HG03039 (cell line): ENCODE measurements around the gene MYOT.
"Not testable (repeated sequence)": the region's sequence is repeated elsewhere in the genome, so short reads cannot be mapped to it uniquely, and the experiment has no call there.

Experiments
- ATAC-seq: cut with Tn5 transposase; IDR thresholded peaks from one replicate; pipeline ENCODE4 v1.9.1; 2021; ENCODE audit warnings: mild to moderate bottlenecking, moderate library complexity; ENCODE audit not compliant: unreplicated experiment

The MYOT gene

DNA sequence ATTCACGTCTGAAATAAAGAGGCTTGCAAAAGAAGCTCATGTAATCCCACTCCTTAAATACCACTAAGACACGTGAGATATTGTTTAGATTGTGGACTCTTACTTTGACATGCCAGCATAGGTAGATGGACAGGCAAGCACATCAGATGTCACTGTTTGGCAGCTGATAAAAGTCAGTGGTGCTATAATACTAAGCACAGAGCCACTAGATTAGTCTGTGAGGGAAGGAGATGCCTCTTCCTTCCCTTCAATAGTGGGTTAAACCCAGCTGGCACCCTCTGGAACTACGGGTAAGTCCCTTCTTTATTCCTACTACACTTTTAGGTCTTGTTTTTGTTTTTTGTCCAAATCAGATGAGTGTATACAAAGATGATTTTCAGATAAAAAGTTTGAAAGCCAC lies at the start of gene MYOT:
Gene MYOT (plus strand): TSS at position 197 of the 400 bp plus-strand sequence. CDS start 2,792 bp downstream, outside the sequence.
- ATAC-seq = no peak

GRCh38 chr5:137819766-137820165 lies 47.9 kb upstream of the MYOT start:
- ATAC-seq = no peak

DNA sequence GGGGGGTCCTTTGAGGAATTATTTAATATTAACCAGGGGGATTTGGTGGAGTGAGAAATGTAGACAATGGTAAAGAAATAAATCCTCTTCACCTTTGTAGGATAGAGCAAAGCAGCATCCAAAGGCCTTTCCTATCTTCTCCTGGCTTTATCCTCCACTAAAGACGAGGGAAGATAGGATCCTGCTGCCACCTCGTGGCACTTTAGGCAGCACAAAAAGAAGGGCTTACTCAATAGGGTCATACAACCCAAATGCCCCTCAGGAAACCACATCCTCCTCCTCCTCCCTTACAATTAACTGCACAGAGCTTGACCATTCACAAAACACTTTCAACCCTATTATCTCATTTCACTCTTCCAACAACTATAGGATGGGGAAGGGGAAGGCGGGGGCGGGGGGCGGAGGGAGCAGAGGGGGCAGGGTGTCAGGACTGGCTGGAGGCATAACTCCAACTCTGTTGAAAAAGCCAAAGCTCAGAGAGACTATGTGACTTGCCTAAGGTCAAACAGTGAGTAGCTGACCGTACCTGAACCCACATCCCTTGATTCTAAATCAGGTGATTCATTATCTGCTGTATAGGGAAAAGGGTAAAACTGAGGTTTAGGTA lies 45.4 kb upstream of the MYOT start:
- no peak for ATAC-seq

- no peak for ATAC-seq
These were observed 44.7 kb upstream of the MYOT start for GRCh38 chr5:137822984-137823383.

GRCh38 chr5:137825165-137825564 lies 42.5 kb upstream of the MYOT start:
- no peak for ATAC-seq

DNA sequence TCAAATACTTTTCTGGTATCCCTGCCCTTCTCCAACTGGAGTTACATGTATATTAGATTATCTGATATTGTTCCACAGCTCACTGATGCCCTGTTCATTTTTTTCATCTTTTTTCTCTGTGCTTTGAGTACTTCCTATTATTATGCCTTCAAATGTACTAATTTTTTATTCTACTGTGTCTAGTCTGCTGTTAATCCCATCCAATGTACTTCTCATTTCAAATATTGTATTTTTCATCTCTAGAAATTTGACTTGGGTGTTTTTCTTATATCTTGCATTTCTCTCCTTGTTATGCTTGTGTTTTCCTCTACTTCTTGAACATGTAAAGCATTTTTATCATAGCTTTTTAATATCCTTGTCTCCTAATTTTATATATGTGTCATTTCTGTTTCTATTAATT lies 41.6 kb upstream of the MYOT start:
- ATAC-seq = no peak

GRCh38 chr5:137828180-137828579 lies 39.5 kb upstream of the MYOT start:
- no peak for ATAC-seq

GRCh38 chr5:137828664-137829063 lies 39.0 kb upstream of the MYOT start:
- ATAC-seq = no peak

- ATAC-seq = no peak
These were observed 36.6 kb upstream of the MYOT start for GRCh38 chr5:137831105-137831504.

DNA sequence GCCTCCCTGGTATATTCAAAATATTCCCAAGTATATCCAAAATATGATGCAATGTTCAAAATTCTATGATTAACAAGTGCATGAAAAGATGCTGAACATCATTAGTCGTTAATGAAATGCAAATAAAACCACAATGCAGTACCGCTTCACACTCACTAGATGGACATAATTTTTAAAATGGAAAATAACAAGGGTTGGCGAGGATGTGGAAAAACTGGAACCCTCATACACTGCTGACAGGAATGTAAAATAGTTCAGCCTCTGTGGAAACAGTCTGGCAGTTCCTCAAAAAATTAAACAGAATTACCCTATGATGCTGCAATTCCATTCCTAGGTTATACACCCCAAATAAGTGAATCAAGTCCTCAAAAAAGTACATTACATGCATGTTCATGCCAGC lies 36.1 kb upstream of the MYOT start:
- no peak for ATAC-seq

- no peak for ATAC-seq
These were observed 35.2 kb upstream of the MYOT start for GRCh38 chr5:137832416-137832815.

DNA sequence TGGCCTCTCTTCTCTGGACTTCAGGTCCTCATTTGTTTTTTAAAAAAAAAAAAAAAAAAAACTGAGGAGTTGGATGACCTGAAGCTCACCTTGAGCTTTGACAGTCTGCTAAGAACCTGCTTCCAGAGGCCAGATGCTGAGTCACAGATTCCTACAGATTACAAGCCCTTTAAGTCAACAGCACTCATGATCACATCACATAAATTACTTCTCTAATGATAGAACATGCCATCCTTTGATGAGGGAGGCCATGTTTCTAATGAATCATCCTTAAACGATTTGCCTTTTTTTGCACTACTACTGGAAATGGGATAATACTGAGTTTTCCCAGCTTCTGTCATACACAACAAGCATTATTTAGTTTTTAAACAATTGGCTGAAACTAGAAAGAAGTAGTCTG lies 34.2 kb upstream of the MYOT start:
- ATAC-seq = no peak

DNA sequence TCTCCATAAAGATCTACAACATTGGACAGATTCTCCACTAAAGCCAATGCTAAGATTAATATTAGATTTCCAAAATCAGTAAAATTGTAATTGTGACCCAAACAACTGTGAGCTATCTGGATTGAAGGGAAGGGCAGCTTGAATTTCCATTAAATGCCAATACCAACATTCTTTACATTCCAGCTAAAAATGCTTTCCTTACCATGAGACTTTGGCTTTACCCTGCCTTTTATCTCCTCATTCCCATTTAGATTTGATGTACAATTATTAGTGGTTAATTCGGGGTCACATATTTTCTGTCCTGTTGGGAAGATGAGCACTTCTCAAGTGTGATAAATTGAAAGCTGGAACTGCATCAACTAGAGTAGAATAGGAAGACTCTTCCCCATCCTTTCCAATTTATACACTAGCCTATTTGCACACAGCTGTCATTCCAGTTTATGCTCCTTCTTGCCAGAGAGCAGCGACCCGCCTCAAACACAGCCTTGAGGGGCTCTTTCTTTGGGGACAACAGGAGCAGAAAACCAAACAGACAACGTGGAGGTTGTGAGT lies 33.1 kb upstream of the MYOT start:
- ATAC-seq = no peak

- ATAC-seq = no peak
These were observed 31.4 kb upstream of the MYOT start for GRCh38 chr5:137836298-137836697.

DNA sequence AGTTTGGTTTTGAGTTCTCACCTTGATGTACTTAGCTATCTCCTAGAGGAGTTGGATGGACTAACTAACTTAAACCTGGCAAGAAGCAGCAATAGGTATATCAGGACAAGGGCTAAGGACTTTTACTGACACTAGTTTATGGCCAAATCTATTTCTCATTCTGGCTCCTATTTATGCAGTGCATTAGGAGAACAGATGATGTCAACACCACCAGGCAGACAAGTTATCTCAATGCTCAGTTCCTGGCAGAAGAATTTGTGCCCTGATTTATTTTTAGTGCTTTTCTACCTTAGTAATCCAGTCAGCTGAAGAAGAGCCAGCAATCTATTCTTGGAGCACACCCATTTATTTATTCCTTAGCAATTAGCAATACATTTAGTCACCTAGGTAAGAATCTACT lies 30.7 kb upstream of the MYOT start:
- ATAC-seq = no peak

DNA sequence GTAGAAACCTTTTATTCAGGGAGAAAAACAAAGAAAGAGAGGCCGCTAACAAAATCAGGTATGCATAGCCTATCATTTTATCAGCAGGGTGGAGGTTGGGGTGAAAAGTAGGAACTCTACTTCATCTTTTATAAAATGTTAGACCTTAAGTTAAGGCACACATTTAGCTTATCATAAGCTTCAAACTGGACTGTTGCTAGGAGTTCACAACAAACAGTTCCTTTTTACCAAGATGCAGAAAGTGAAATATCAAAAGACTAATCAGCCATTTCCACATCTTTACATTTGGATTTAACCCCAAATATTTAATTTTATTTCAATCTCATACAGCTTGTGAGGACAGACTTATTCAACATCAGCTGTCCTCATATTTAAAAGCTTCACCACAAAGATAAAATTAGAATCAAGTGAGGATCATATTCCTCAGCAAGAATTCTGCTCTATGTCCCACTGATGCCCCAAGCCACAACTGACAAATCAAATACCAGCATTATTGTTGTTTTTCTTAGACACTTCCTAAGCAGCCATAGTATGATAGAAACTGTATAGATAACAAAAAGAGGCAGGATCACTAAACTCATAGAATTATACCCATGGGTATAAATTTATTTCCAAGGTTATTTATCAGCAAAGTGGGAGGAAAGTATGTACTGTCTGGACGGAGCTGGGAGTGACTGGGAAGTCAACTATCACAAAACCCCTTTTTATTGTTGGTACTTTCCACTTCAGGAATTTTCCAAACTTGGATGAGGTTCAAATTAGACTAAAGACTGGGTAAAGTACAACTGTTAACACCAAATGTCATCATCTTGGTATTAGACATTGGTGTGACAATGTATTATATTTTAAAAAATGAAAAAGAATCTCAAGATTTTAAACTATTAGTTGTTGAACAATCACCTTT lies 29.9 kb upstream of the MYOT start:
- ATAC-seq = no peak

- ATAC-seq = no peak
These were observed 28.7 kb upstream of the MYOT start for GRCh38 chr5:137838976-137839375.

- ATAC-seq = no peak
These were observed 25.4 kb upstream of the MYOT start for GRCh38 chr5:137842296-137842695.

- ATAC-seq = no peak
These were observed 23.9 kb upstream of the MYOT start for GRCh38 chr5:137843676-137844299.

GRCh38 chr5:137845472-137845871 lies 22.2 kb upstream of the MYOT start:
- ATAC-seq = no peak

DNA sequence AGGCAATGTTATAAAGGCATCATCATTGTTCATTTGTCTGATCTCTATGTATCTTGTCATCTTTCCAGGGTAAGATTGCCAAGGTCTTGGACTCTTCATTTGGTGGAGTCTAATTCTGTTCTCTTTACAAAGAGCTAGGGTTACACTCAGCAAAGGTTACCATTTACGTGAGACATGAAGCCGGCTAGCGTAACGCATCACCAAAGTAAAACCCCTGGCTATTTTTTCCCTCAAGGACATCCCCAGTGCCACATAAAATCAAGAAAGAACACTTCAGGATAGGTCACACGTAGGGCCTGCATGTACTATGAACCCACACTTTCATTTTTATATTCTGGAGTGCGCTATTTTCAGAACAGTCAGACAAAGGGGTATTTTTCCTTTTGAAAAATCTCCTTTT lies 20.0 kb upstream of the MYOT start:
- no peak for ATAC-seq

DNA sequence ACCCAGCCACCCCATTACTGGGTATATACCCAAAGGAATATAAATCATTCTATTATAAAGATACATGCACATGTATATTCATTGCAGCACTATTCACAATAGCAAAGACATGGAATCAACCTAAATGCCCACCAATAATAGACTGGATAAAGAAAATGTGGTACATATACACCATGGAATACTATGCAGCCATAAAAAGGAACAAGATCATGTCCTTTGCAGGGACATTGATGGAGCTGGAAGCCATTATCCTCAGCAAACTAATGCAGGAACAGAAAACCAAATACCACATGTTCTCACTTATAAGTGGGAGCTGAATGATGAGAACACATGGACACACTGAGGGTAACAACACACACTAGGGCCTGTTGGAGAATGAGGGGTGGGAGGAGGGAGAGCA lies 14.5 kb upstream of the MYOT start:
- ATAC-seq = not testable (repeated sequence)
